Natural killer cell (primary cell): ENCODE results near the gene EI24. TPM values are rescaled to one million over a fixed set of nuclear protein-coding genes. Genes with fewer than 3 reads are reported as not detected.

Source experiments
- ATAC-seq, 3 donors: fragments of 150-1000 bp in 2 of 3; fragments of 200-7000 bp in 1 of 3; cut with Tn5 transposase; 1 replicate in 1 of 3; 2 replicates in 2 of 3; pipeline ENCODE4 v1.10.0; 2021; ENCODE audit warnings: mild to moderate bottlenecking in 2 of 3, moderate library complexity in 2 of 3
- DNase-seq, 2 donors: peaks; one replicate each; pipeline versions ENCODE4 v3.0.0 to v3.0.0-alpha.2; 2013 to 2021; ENCODE audit warnings: mixed read lengths in 1 of 2
- H3K27ac ChIP-seq: one replicate; pipeline ENCODE4 v1.5.1; 2013; ENCODE audit warnings: mild to moderate bottlenecking, low read length
- H3K27me3 ChIP-seq: one replicate; pipeline ENCODE4 v1.6.1; 2013; ENCODE audit warnings: low read length; ENCODE audit not compliant: control insufficient read depth, insufficient read depth
- H3K36me3 ChIP-seq: one replicate; pipeline ENCODE4 v1.6.1; 2013; ENCODE audit warnings: low read length; ENCODE audit not compliant: control insufficient read depth, insufficient read depth
- H3K4me1 ChIP-seq: one replicate; pipeline ENCODE4 v1.6.1; 2013; ENCODE audit warnings: low read length; ENCODE audit not compliant: control insufficient read depth, insufficient read depth
- H3K4me3 ChIP-seq: one replicate; pipeline ENCODE4 v1.5.1; 2013; ENCODE audit warnings: low read length
- H3K9me3 ChIP-seq: one replicate; pipeline ENCODE4 v1.6.1; 2013; ENCODE audit warnings: low read length; ENCODE audit not compliant: control insufficient read depth, insufficient read depth
- H3K27ac Mint-ChIP-seq, 2 donors: one replicate each; pipeline ENCODE4 v1.8.0; 2022; ENCODE audit warnings: mild to moderate bottlenecking in 2 of 2, mixed read lengths in 2 of 2, moderate library complexity in 1 of 2
- H3K27me3 Mint-ChIP-seq, 2 donors: one replicate each; pipeline ENCODE4 v1.8.0; 2022; ENCODE audit warnings: low read depth in 2 of 2, mixed read lengths in 2 of 2
- H3K36me3 Mint-ChIP-seq: one replicate; pipeline ENCODE4 v1.8.0; 2022; ENCODE audit warnings: mixed read lengths
- H3K4me1 Mint-ChIP-seq, 2 donors: one replicate each; pipeline ENCODE4 v1.8.0; 2022; ENCODE audit warnings: mixed read lengths in 2 of 2
- H3K4me3 Mint-ChIP-seq: one replicate; pipeline ENCODE4 v1.8.0; 2022; ENCODE audit warnings: mild to moderate bottlenecking, moderate library complexity, mixed read lengths
- H3K9me3 Mint-ChIP-seq, 2 donors: one replicate each; pipeline ENCODE4 v1.8.0; 2022; ENCODE audit warnings: mixed read lengths in 2 of 2
- CTCF ChIP-seq: fragments of 200-600 bp; IDR thresholded peaks from one replicate; pipeline ENCODE4 v1.8.0; 2022; ENCODE audit warnings: antibody characterized with exemption
- WGBS: methylation state at CpG from one replicate; pipeline ENCODE4 v1.1.7; 2013; ENCODE audit warnings: missing lambda C conversion rate; ENCODE audit not compliant: insufficient coverage; 5-methylcytosine and 5-hydroxymethylcytosine counted together
- intact Hi-C: fragments of 100-400 bp; cut with micrococcal nuclease; formaldehyde crosslinking; loops from one replicate; pipeline ENCODE4 v1.14.2; 2022
- total RNA-seq, 4 donors: library from RNA; stranded (reverse); fragments of 120-200 nt in 1 of 4; gene quantifications; one replicate each; pipeline versions ENCODE4 v1.2.3 to v1.2.4, GENCODE V29; 2013 to 2022

EI24 gene
- total RNA-seq, 3 donors from 2014 or later (not counting 1 experiment from before 2014, with no cell fraction given) = 19.5 to 30.0 (median 20.2) TPM

GRCh38 chr11:125625225-125625629 is 56.0 kb downstream of the EI24 start:
- H3K27me3 Mint-ChIP-seq = no peaks in the 10 kb centered on the region
- intact Hi-C loops = loop anchor here (1.0 to 5.0 kb wide), 3 partner anchors 33 to 673 kb away; partner anchors contain the start of genes CCDC15, HYLS1 and STT3A
- TF ChIP-seq CTCF = no peak
- peaks cover 18% of the 10 kb centered on the region for H3K4me1 ChIP-seq
- no peaks in the 10 kb centered on the region for H3K9me3 Mint-ChIP-seq
- H3K4me3 ChIP-seq = peak overlapping the region; percentile 93
- peaks cover 19 to 20% of the 10 kb centered on the region in 2 donors for H3K4me1 Mint-ChIP-seq
- H3K4me3 Mint-ChIP-seq = peak overlapping the region; percentile 97
- WGBS = under 1% methylated on average over 20 of the region's 20 CpGs
- no peaks in the 10 kb centered on the region for H3K9me3 ChIP-seq
- no peak for ATAC-seq
- H3K36me3 Mint-ChIP-seq = peaks cover 12% of the 10 kb centered on the region
- peak overlapping the region; percentile 97 to 98 for H3K27ac Mint-ChIP-seq
- H3K27me3 ChIP-seq = no peaks in the 10 kb centered on the region
- H3K27ac ChIP-seq = peak overlapping the region; percentile 98
- peaks cover 18% of the 10 kb centered on the region for H3K36me3 ChIP-seq
- DNase-seq = no peak

GRCh38 chr11:125625630-125626287 is 56.5 kb downstream of the EI24 start:
- H3K27me3 ChIP-seq = no peaks in the 10 kb centered on the region
- no peaks in the 10 kb centered on the region for H3K27me3 Mint-ChIP-seq
- ATAC-seq (peak; percentile 95 to 96 (median 96)), DNase-seq (peak; percentile 80 to 89)
- WGBS = 0% methylated on average over 51 of the region's 51 CpGs
- H3K4me1 ChIP-seq = peaks cover 18% of the 10 kb centered on the region
- peak overlapping the region; percentile 93 for H3K4me3 ChIP-seq
- intact Hi-C loops = loop anchor here (1.0 to 5.0 kb wide), 3 partner anchors 33 to 673 kb away; partner anchors contain the start of genes CCDC15, HYLS1 and STT3A
- H3K9me3 Mint-ChIP-seq = no peaks in the 10 kb centered on the region
- peaks cover 13% of the 10 kb centered on the region for H3K36me3 ChIP-seq
- H3K36me3 Mint-ChIP-seq = peaks cover 9% of the 10 kb centered on the region
- H3K4me3 Mint-ChIP-seq = peak overlapping the region; percentile 97
- H3K4me1 Mint-ChIP-seq = peaks cover 19 to 20% of the 10 kb centered on the region in 2 donors
- H3K9me3 ChIP-seq = no peaks in the 10 kb centered on the region
- no peak for TF ChIP-seq CTCF
- peak overlapping the region; percentile 98 for H3K27ac ChIP-seq
- H3K27ac Mint-ChIP-seq = peak overlapping the region; percentile 97 to 98

- H3K27me3 ChIP-seq = no peaks in the 10 kb centered on the region
- no peak for TF ChIP-seq CTCF
- no peaks in the 10 kb centered on the region for H3K9me3 ChIP-seq
- peaks cover 18% of the 10 kb centered on the region for H3K4me1 ChIP-seq
- peak overlapping the region; percentile 97 for H3K4me3 Mint-ChIP-seq
- H3K9me3 Mint-ChIP-seq = no peaks in the 10 kb centered on the region
- peak in 1 of 2 donors; percentile 63 for DNase-seq
- WGBS = under 1% methylated on average over 15 of the region's 18 CpGs
- peaks cover 19 to 20% of the 10 kb centered on the region in 2 donors for H3K4me1 Mint-ChIP-seq
- intact Hi-C loops = loop anchor here (5.0 kb wide), 1 partner anchor 674 kb away; the partner anchor contains the start of gene CCDC15
- peaks cover 7% of the 10 kb centered on the region for H3K36me3 ChIP-seq
- H3K4me3 ChIP-seq = peak overlapping the region; percentile 93
- ATAC-seq = peak in 1 of 3 donors; percentile 45
- peak overlapping the region; percentile 98 for H3K27ac ChIP-seq
- H3K36me3 Mint-ChIP-seq = peaks cover 2% of the 10 kb centered on the region
- no peaks in the 10 kb centered on the region for H3K27me3 Mint-ChIP-seq
- H3K27ac Mint-ChIP-seq = peak overlapping the region; percentile 97 to 98
These were observed 57.1 kb downstream of the EI24 start for GRCh38 chr11:125626288-125626950.
